Stomach smooth muscle (tissue), 2 donors: ENCODE data around the gene ARL3.
A peak's percentile ranks its signal among the peaks of the same experiment; 100 is the strongest.

Experiments
- H3K27ac ChIP-seq: one replicate; pipeline ENCODE4 v1.7.0; 2013; ENCODE audit warnings: mild to moderate bottlenecking, low read length, inconsistent platforms
- H3K27me3 ChIP-seq, 2 donors: one replicate each; pipeline ENCODE4 v1.7.0; 2013; ENCODE audit warnings: low read length in 2 of 2; ENCODE audit not compliant: insufficient read depth in 2 of 2, control insufficient read depth in 1 of 2
- H3K36me3 ChIP-seq, 2 donors: one replicate each; pipeline ENCODE4 v1.7.0; 2013; ENCODE audit warnings: low read length in 2 of 2; ENCODE audit not compliant: control insufficient read depth in 2 of 2, insufficient read depth in 2 of 2
- H3K4me1 ChIP-seq: one replicate; pipeline ENCODE4 v1.7.0; 2013; ENCODE audit warnings: low read length; ENCODE audit not compliant: control insufficient read depth, insufficient read depth
- H3K4me3 ChIP-seq, 2 donors: one replicate each; pipeline ENCODE4 v1.7.0; 2013; ENCODE audit warnings: low read length in 2 of 2
- H3K9ac ChIP-seq, 2 donors: one replicate each; pipeline ENCODE4 v1.7.0; 2013; ENCODE audit warnings: low read length in 2 of 2, mild to moderate bottlenecking in 1 of 2
- H3K9me3 ChIP-seq, 2 donors: one replicate each; pipeline ENCODE4 v1.7.0; 2013; ENCODE audit warnings: low read length in 2 of 2; ENCODE audit not compliant: control insufficient read depth in 2 of 2
- donor health status: healthy.
- donor health status: Pancreatic carcinoma.

Gene ARL3

GRCh38 chr10:102644066-102644645 is 70.0 kb downstream of the ARL3 start, which contains the start of gene TRIM8:
TRIM8 (plus strand) TSS chr10:102644479; CDS start chr10:102644618, 139 bp downstream.
- Histone ChIP-seq H3K27me3 (no peaks in the 10 kb centered on the region), H3K4me3 (peak within 1 kb of the TSS; percentile 79 to 92), H3K27ac (peak within 1 kb of the TSS; percentile 99), H3K36me3 (no peaks in the 10 kb centered on the region), H3K9me3 (no peaks in the 10 kb centered on the region), H3K9ac (peak within 1 kb of the TSS; percentile 78 to 97), H3K4me1 (peaks cover 47% of the 10 kb centered on the region)

GRCh38 chr10:102643336-102644065 is 70.7 kb downstream of the ARL3 start:
- Histone ChIP-seq H3K9me3 (no peaks in the 10 kb centered on the region), H3K27ac (peak overlapping the region; percentile 99), H3K36me3 (no peaks in the 10 kb centered on the region), H3K4me3 (peak overlapping the region; percentile 83 to 92), H3K27me3 (no peaks in the 10 kb centered on the region), H3K9ac (peak overlapping the region; percentile 78 to 88), H3K4me1 (peaks cover 40% of the 10 kb centered on the region)

- H3K36me3 ChIP-seq, result no peaks in the 10 kb centered on the region
- peak overlapping the region; percentile 83 to 92 for H3K4me3 ChIP-seq
- peak overlapping the region; percentile 74 to 88 for H3K9ac ChIP-seq
- peak overlapping the region; percentile 99 for H3K27ac ChIP-seq
- H3K27me3 ChIP-seq, result no peaks in the 10 kb centered on the region
- no peaks in the 10 kb centered on the region for H3K9me3 ChIP-seq
- peaks cover 34% of the 10 kb centered on the region for H3K4me1 ChIP-seq
These were observed 71.4 kb downstream of the ARL3 start for GRCh38 chr10:102642736-102643335.

DNA sequence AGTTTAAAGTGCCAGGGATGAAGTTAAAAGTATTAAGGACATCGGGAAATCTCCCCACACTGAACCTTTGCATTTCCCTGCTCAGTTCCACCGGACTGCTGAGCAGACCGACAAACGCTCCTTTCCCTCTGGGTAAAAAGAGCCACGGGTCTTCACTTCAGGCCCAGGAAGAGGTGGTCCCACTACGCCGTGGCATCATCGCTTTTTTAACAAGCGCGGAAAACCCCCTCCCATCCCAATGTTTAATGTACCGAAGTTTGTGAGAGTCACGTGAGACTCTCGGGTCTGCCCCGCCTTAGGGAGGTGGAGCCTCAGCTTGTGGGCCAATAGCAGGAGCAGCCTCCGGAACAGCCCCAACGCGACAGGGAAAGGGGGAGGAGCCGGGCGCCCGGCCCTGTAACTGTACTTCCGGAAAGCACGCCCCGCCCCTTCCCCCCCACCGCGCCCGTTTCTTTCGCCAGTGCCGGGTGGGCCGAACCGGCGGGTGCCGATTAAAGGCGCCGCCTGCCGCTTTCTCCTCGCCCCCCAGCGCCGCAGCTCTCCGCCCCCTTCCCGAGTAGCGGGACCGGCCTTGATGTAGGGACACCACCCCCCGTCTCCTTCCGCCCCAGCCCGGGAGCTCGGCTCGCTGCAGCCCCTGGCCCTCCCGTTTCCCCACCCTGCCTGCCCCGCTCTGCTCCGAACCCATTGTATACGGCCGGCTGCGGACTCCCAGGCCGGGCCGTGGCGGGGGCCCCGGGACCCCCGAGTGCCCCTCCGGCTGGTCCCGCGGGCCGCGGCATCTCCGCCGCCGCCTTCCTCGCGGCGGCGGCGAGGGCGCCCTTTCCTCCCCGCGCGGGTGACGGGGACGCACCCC is 72.1 kb downstream of the ARL3 start:
- Histone ChIP-seq H3K9ac (peak overlapping the region; percentile 74 to 88), H3K4me3 (peak overlapping the region; percentile 92 to 98), H3K36me3 (no peaks in the 10 kb centered on the region), H3K9me3 (no peaks in the 10 kb centered on the region), H3K27ac (peak overlapping the region; percentile 99), H3K27me3 (no peaks in the 10 kb centered on the region), H3K4me1 (peaks cover 26% of the 10 kb centered on the region)

- Histone ChIP-seq H3K4me3 (peak overlapping the region; percentile 92 to 98), H3K4me1 (peaks cover 19% of the 10 kb centered on the region), H3K9ac (peak overlapping the region in 1 of 2 donors; percentile 74), H3K36me3 (no peaks in the 10 kb centered on the region), H3K27ac (peak overlapping the region; percentile 99), H3K9me3 (no peaks in the 10 kb centered on the region), H3K27me3 (no peaks in the 10 kb centered on the region)
These were observed 72.8 kb downstream of the ARL3 start for GRCh38 chr10:102641402-102641801.

DNA sequence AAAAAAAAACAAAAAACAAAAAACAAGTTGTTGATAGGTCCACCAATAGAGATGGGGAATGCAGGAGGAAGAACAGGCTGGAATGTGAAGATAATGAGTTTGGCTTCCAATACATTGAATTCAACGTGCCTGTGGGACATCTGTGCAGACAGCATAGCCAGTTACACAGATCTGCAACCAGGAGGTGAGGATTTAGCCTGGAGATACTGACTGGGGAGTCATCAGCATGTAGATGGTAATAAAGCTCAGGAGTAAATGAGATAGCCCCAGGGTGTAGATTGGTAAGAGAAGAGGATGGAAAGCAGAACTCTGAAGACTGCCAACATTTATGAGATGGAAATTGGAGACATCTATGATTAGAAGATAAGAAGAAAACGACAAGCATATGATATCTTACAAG is 74.7 kb downstream of the ARL3 start:
- no peak overlapping the region for H3K9ac ChIP-seq
- no peaks in the 10 kb centered on the region for H3K27me3 ChIP-seq
- H3K9me3 ChIP-seq, result no peaks in the 10 kb centered on the region
- no peak overlapping the region for H3K4me3 ChIP-seq
- no peak overlapping the region for H3K27ac ChIP-seq
- no peaks in the 10 kb centered on the region for H3K36me3 ChIP-seq
- peaks cover 7% of the 10 kb centered on the region for H3K4me1 ChIP-seq

DNA sequence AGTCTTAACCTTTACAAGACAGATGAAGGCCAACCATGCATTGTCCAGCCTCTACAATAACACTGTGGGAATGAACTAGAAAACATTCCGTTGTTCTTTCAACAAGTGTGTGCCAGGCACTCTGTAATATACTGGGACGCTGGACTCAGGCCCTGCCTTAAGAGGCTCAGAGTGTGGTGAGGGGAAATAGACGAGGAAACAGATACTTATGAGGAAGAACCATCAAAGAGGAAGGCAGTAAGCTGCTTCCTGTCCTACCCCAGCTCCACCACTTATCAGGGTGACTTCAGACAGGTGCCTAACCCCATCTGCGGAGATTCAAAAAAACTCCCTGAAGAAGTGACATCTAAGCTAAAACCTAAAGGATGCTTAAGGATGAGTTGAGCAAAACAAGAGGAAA is 78.8 kb downstream of the ARL3 start:
- Histone ChIP-seq H3K27ac (no peak overlapping the region), H3K9ac (no peak overlapping the region)

DNA sequence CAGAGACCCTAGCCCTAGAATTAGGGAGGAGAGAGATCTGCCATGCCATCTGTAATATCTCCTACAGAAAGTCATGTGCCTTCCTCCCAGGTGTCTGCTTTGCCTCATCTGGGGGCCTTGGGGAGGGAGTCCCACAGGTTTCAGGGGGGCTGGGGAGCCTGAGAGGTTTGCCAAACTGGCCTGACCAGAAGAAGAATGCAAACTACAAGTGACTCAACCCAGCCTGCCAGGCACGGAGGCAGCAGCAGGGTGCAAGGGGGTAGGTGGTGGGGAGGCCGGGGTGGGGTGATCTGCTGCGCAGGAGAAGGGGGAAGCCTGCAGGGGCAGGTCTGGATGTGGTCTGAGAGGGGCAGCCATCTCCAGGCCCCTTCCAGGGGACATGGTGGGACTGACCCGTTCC is 79.5 kb downstream of the ARL3 start:
- Histone ChIP-seq H3K9me3 (no peaks in the 10 kb centered on the region), H3K27me3 (no peaks in the 10 kb centered on the region), H3K4me3 (no peak overlapping the region), H3K27ac (no peak overlapping the region), H3K9ac (no peak overlapping the region), H3K36me3 (peaks cover 0 to 2% of the 10 kb centered on the region in 2 donors), H3K4me1 (peaks cover 38% of the 10 kb centered on the region)

More for the DNA sequence above, 78.8 kb downstream of the ARL3 start:
- H3K4me1 ChIP-seq, result peaks cover 32% of the 10 kb centered on the region
- H3K36me3 ChIP-seq, result no peaks in the 10 kb centered on the region
- H3K4me3 ChIP-seq, result no peak overlapping the region
- H3K9me3 ChIP-seq, result no peaks in the 10 kb centered on the region
- H3K27me3 ChIP-seq, result no peaks in the 10 kb centered on the region

DNA sequence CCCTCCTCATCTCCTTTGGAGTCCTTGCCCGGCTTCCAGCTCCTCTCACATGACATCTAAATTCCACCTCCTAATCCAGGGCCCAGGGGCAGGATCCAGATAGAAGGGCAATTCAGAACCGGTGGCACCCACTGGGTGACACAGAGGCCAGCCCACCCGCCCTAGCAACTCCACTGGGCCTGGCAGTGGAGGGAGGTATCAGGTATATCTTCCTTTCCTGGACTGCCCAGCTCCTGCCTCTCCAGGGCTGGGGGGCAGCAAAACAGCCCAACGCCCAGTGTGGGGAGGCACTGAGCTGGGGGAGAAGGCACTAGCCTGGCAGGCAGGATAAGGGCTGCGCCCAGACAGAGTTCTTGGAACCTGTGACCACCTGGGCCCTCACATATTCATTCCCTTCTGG is 80.3 kb downstream of the ARL3 start:
- peak overlapping the region; percentile 71 for H3K27ac ChIP-seq
- peaks cover 47% of the 10 kb centered on the region for H3K4me1 ChIP-seq
- no peaks in the 10 kb centered on the region for H3K9me3 ChIP-seq
- H3K36me3 ChIP-seq, result peaks cover 0 to 2% of the 10 kb centered on the region in 2 donors
- no peak overlapping the region for H3K9ac ChIP-seq
- H3K27me3 ChIP-seq, result no peaks in the 10 kb centered on the region
- no peak overlapping the region for H3K4me3 ChIP-seq

- Histone ChIP-seq H3K4me3 (no peak overlapping the region), H3K27ac (peak overlapping the region; percentile 71), H3K4me1 (peaks cover 52% of the 10 kb centered on the region), H3K36me3 (peaks cover 0 to 2% of the 10 kb centered on the region in 2 donors), H3K9ac (peak overlapping the region in 1 of 2 donors; percentile 15), H3K27me3 (no peaks in the 10 kb centered on the region), H3K9me3 (no peaks in the 10 kb centered on the region)
These were observed 80.9 kb downstream of the ARL3 start for GRCh38 chr10:102633287-102633686.
